ENCODE results near the gene SBK1. TPM values are rescaled to one million over a fixed set of nuclear protein-coding genes. Genes with fewer than 3 reads are reported as not detected.

The SBK1 gene
- total and polyA plus RNA-seq, 9 donors, result 0.32 to 1.5 (median 0.79) TPM

GRCh38 chr16:28320741-28321140 is 28.4 kb downstream of the SBK1 start:
- TF ChIP-seq POLR2A (IDR thresholded peaks at IDR 0.05) (no peak), CTCF (IDR thresholded peaks at IDR 0.05) (no peak), EP300 (IDR thresholded peaks at IDR 0.05) (no peak)
- Histone ChIP-seq H3K9me3 (no peaks in the 10 kb centered on the region), H3K4me1 (ENCODE audit: insufficient read depth) (no peaks in the 10 kb centered on the region), H3K27ac (no peak overlapping the region), H3K36me3 (no peaks in the 10 kb centered on the region), H3K27me3 (no peaks in the 10 kb centered on the region), H3K4me3 (no peak overlapping the region)
- intact Hi-C loops (cut with DNase I), result no loop called here
- no peak for DNase-seq
- WGBS, 3 donors, result 92 to 96% (median 93%) methylated on average over 49 of the region's 49 CpGs

GRCh38 chr16:28321700-28322411 is 29.5 kb downstream of the SBK1 start:
- no peak for DNase-seq
- H3K4me3 ChIP-seq, result no peak overlapping the region
- H3K36me3 ChIP-seq, result no peaks in the 10 kb centered on the region
- H3K27ac ChIP-seq, result no peak overlapping the region
- intact Hi-C loops (cut with DNase I), result no loop called here
- no peaks in the 10 kb centered on the region for H3K4me1 ChIP-seq (ENCODE audit: insufficient read depth)
- TF ChIP-seq CTCF (IDR thresholded peaks at IDR 0.05) (no peak), POLR2A (IDR thresholded peaks at IDR 0.05) (no peak), EP300 (IDR thresholded peaks at IDR 0.05) (no peak)
- WGBS, 3 donors, result 62 to 73% (median 63%) methylated on average over 19 to 20 of the region's 20 CpGs
- no peaks in the 10 kb centered on the region for H3K9me3 ChIP-seq
- no peaks in the 10 kb centered on the region for H3K27me3 ChIP-seq

GRCh38 chr16:28324235-28324886 is 32.0 kb downstream of the SBK1 start:
- no peaks in the 10 kb centered on the region for H3K4me1 ChIP-seq (ENCODE audit: insufficient read depth)
- no peak overlapping the region for H3K27ac ChIP-seq

GRCh38 chr16:28324887-28325279 is 32.6 kb downstream of the SBK1 start:
- DNase-seq, result no peak
- H3K36me3 ChIP-seq, result no peaks in the 10 kb centered on the region
- no peak for TF ChIP-seq EP300 (IDR thresholded peaks at IDR 0.05)
- TF ChIP-seq POLR2A (IDR thresholded peaks at IDR 0.05), result no peak
- TF ChIP-seq CTCF (IDR thresholded peaks at IDR 0.05), result no peak
- H3K27me3 ChIP-seq, result no peaks in the 10 kb centered on the region
- H3K4me1 ChIP-seq (ENCODE audit: insufficient read depth), result no peaks in the 10 kb centered on the region
- no peak overlapping the region for H3K27ac ChIP-seq
- intact Hi-C loops (cut with DNase I), result no loop called here
- no peaks in the 10 kb centered on the region for H3K9me3 ChIP-seq
- 79 to 90% (median 83%) methylated on average over 3 of the region's 3 CpGs for WGBS, 3 donors
- no peak overlapping the region for H3K4me3 ChIP-seq

More at GRCh38 chr16:28324235-28324886, 32.0 kb downstream of the SBK1 start:
- DNase-seq, result no peak
- TF ChIP-seq CTCF (IDR thresholded peaks at IDR 0.05), result no peak
- TF ChIP-seq EP300 (IDR thresholded peaks at IDR 0.05), result no peak
- TF ChIP-seq POLR2A (IDR thresholded peaks at IDR 0.05), result no peak
- H3K4me3 ChIP-seq, result no peak overlapping the region
- H3K36me3 ChIP-seq, result no peaks in the 10 kb centered on the region
- 59 to 71% (median 64%) methylated on average over 5 of the region's 5 CpGs for WGBS, 3 donors
- H3K27me3 ChIP-seq, result no peaks in the 10 kb centered on the region
- no peaks in the 10 kb centered on the region for H3K9me3 ChIP-seq
- intact Hi-C loops (cut with DNase I), result no loop called here
